ENCODE data around the gene TESK1. TPM values are rescaled to one million over a fixed set of nuclear protein-coding genes. Genes with fewer than 3 reads are reported as not detected.
A peak's percentile ranks its signal among the peaks of the same experiment; 100 is the strongest.

The TESK1 gene
- total RNA-seq, 3 donors from 2014 or later: 26.5 to 50.4 (median 33.8) TPM

- Histone ChIP-seq H3K27ac (no peak overlapping the region), H3K27me3 (no peaks in the 10 kb centered on the region), H3K36me3 (no peaks in the 10 kb centered on the region), H3K9me3 (no peaks in the 10 kb centered on the region), H3K4me3 (no peak overlapping the region), H3K4me1 (no peaks in the 10 kb centered on the region)
- no peak for TF ChIP-seq POLR2AphosphoS5 (IDR thresholded peaks at IDR 0.05)
- TF ChIP-seq POLR2A (IDR thresholded peaks at IDR 0.05): no peak
- TF ChIP-seq CTCF (IDR thresholded peaks at IDR 0.05): no peak
- intact Hi-C loops (cut with DNase I; ENCODE audit: low total_unique reads): loop anchor here (5.0 kb wide), 1 partner anchor 68 kb away; the partner anchor contains the start of gene RUSC2
- DNase-seq (ENCODE audit: low spot score in 2 of 2): no peak
Measured at GRCh38 chr9:35559792-35560530, 45.1 kb upstream of the TESK1 start.

- no peak overlapping the region for H3K4me3 ChIP-seq
- peak overlapping the region in 1 of 2 donors; percentile 19 for H3K27ac ChIP-seq
- no peaks in the 10 kb centered on the region for H3K4me1 ChIP-seq
- H3K9me3 ChIP-seq: no peaks in the 10 kb centered on the region
- TF ChIP-seq POLR2A (IDR thresholded peaks at IDR 0.05): no peak
- no peak for TF ChIP-seq POLR2AphosphoS5 (IDR thresholded peaks at IDR 0.05)
- no peak for TF ChIP-seq CTCF (IDR thresholded peaks at IDR 0.05)
- DNase-seq (ENCODE audit: low spot score in 2 of 2): no peak
- H3K36me3 ChIP-seq: no peaks in the 10 kb centered on the region
- no peaks in the 10 kb centered on the region for H3K27me3 ChIP-seq
- intact Hi-C loops (cut with DNase I; ENCODE audit: low total_unique reads): no loop called here
Measured at GRCh38 chr9:35560625-35561337, 44.3 kb upstream of the TESK1 start.

- H3K9me3 ChIP-seq: no peaks in the 10 kb centered on the region
- intact Hi-C loops (cut with DNase I; ENCODE audit: low total_unique reads): no loop called here
- no peak for TF ChIP-seq CTCF (IDR thresholded peaks at IDR 0.05)
- no peak for TF ChIP-seq POLR2AphosphoS5 (IDR thresholded peaks at IDR 0.05)
- no peak for TF ChIP-seq POLR2A (IDR thresholded peaks at IDR 0.05)
- peak overlapping the region; percentile 79 to 89 for H3K27ac ChIP-seq
- no peak for DNase-seq (ENCODE audit: low spot score in 2 of 2)
- H3K27me3 ChIP-seq: no peaks in the 10 kb centered on the region
- H3K36me3 ChIP-seq: no peaks in the 10 kb centered on the region
- no peaks in the 10 kb centered on the region for H3K4me1 ChIP-seq
- H3K4me3 ChIP-seq: no peak overlapping the region
Measured at GRCh38 chr9:35561468-35562261, 43.4 kb upstream of the TESK1 start.

- Histone ChIP-seq H3K4me3 (peak overlapping the region in 2 of 3 donors; percentile 32 to 57), H3K27me3 (no peaks in the 10 kb centered on the region), H3K9me3 (no peaks in the 10 kb centered on the region), H3K27ac (peak overlapping the region; percentile 79 to 89), H3K36me3 (no peaks in the 10 kb centered on the region), H3K4me1 (no peaks in the 10 kb centered on the region)
- peak in 1 of 2 donors; percentile 74 for DNase-seq (ENCODE audit: low spot score in 2 of 2)
- intact Hi-C loops (cut with DNase I; ENCODE audit: low total_unique reads): no loop called here
- TF ChIP-seq POLR2AphosphoS5 (IDR thresholded peaks at IDR 0.05): peak in 1 of 3 donors; percentile 14
- no peak for TF ChIP-seq CTCF (IDR thresholded peaks at IDR 0.05)
Measured at GRCh38 chr9:35562895-35563780, 41.9 kb upstream of the TESK1 start.

Measured in breast epithelium (tissue), 4 donors.